Neutrophil (primary cell): ENCODE results near the gene GABRB3.
"Not testable (repeated sequence)": the region's sequence is repeated elsewhere in the genome, so short reads cannot be mapped to it uniquely, and the experiment has no call there.

ENCODE experiments used
- H3K27ac ChIP-seq: fragments of 200-600 bp; sonication (generic); 2 replicates; pipeline ENCODE4 v1.5.1; 2016; ENCODE audit warnings: mild to moderate bottlenecking, moderate library complexity
- H3K27me3 ChIP-seq: fragments of 200-600 bp; sonication (generic); 2 replicates; pipeline ENCODE4 v1.6.0; 2016; ENCODE audit warnings: mild to moderate bottlenecking
- H3K36me3 ChIP-seq: fragments of 200-600 bp; sonication (generic); 2 replicates; pipeline ENCODE4 v1.5.1; 2017
- H3K4me1 ChIP-seq, 2 experiments: fragments of 200-600 bp in 1 of 2; sonication (generic) in 1 of 2; 1 replicate in 1 of 2; 2 replicates in 1 of 2; pipeline versions ENCODE4 v1.5.1 to v1.6.1; 2013 to 2016; ENCODE audit warnings: low read depth in 1 of 2, low read length in 1 of 2, mild to moderate bottlenecking in 1 of 2, moderate library complexity in 1 of 2; ENCODE audit not compliant: control insufficient read depth in 1 of 2, insufficient read depth in 1 of 2
- H3K4me3 ChIP-seq, 2 experiments: fragments of 200-600 bp in 1 of 2; sonication (generic) in 1 of 2; 1 replicate in 1 of 2; 2 replicates in 1 of 2; pipeline ENCODE4 v1.5.1; 2013 to 2016; ENCODE audit warnings: low read depth in 1 of 2, low read length in 1 of 2, mild to moderate bottlenecking in 1 of 2, moderate library complexity in 1 of 2
- H3K9me3 ChIP-seq: fragments of 200-600 bp; sonication (generic); 2 replicates; pipeline ENCODE4 v1.5.1; 2016
- CTCF ChIP-seq: fragments of 200-600 bp; sonication (generic); IDR thresholded peaks from 2 replicates; pipeline ENCODE4 v1.5.1; 2016; ENCODE audit warnings: antibody characterized with exemption

GABRB3 gene

GRCh38 chr15:26722621-26723160 lies 50.2 kb downstream of the GABRB3 start:
- Histone ChIP-seq H3K4me1 (no peaks in the 10 kb centered on the region), H3K36me3 (no peaks in the 10 kb centered on the region), H3K27me3 (no peaks in the 10 kb centered on the region), H3K9me3 (no peaks in the 10 kb centered on the region), H3K4me3 (no peak overlapping the region), H3K27ac (no peak overlapping the region)
- no peak for TF ChIP-seq CTCF

GRCh38 chr15:26721232-26721967 lies 51.5 kb downstream of the GABRB3 start:
- no peaks in the 10 kb centered on the region for H3K36me3 ChIP-seq
- H3K4me1 ChIP-seq: no peaks in the 10 kb centered on the region
- no peak overlapping the region for H3K27ac ChIP-seq
- H3K27me3 ChIP-seq: no peaks in the 10 kb centered on the region
- no peak for TF ChIP-seq CTCF
- no peaks in the 10 kb centered on the region for H3K9me3 ChIP-seq
- H3K4me3 ChIP-seq: no peak overlapping the region

GRCh38 chr15:26720546-26720945 lies 52.3 kb downstream of the GABRB3 start:
- Histone ChIP-seq H3K36me3 (no peaks in the 10 kb centered on the region), H3K9me3 (no peaks in the 10 kb centered on the region), H3K4me1 (no peaks in the 10 kb centered on the region), H3K4me3 (no peak overlapping the region), H3K27ac (no peak overlapping the region), H3K27me3 (no peaks in the 10 kb centered on the region)
- no peak for TF ChIP-seq CTCF

- not testable (repeated sequence) for H3K27me3 ChIP-seq, H3K27ac ChIP-seq, H3K4me3 ChIP-seq, H3K9me3 ChIP-seq, H3K4me1 ChIP-seq, H3K36me3 ChIP-seq
Measured at GRCh38 chr15:26719866-26720265, 53.0 kb downstream of the GABRB3 start.

GRCh38 chr15:26716069-26716468 lies 56.8 kb downstream of the GABRB3 start:
- Histone ChIP-seq H3K4me1 (no peaks in the 10 kb centered on the region), H3K4me3 (no peak overlapping the region), H3K9me3 (no peaks in the 10 kb centered on the region), H3K27ac (no peak overlapping the region), H3K27me3 (no peaks in the 10 kb centered on the region), H3K36me3 (no peaks in the 10 kb centered on the region)
- no peak for TF ChIP-seq CTCF

- no peaks in the 10 kb centered on the region for H3K4me1 ChIP-seq
- H3K9me3 ChIP-seq: no peaks in the 10 kb centered on the region
- no peak overlapping the region for H3K4me3 ChIP-seq
- H3K36me3 ChIP-seq: no peaks in the 10 kb centered on the region
- TF ChIP-seq CTCF: no peak
- no peaks in the 10 kb centered on the region for H3K27me3 ChIP-seq
- H3K27ac ChIP-seq: no peak overlapping the region
Measured at GRCh38 chr15:26713498-26713897, 59.4 kb downstream of the GABRB3 start.
